Suppressor macrophage (primary cell): ENCODE results near the gene ANGEL2.
"Not testable (repeated sequence)": the region's sequence is repeated elsewhere in the genome, so short reads cannot be mapped to it uniquely, and the experiment has no call there.

Source experiments
- DNase-seq, 4 experiments: peaks; one replicate each; pipeline ENCODE4 v3.0.0-alpha.2; 2020 to 2022
- total RNA-seq, 17 experiments: gene quantifications; one replicate each; lab custom pipeline; 2026; ENCODE audit warnings: mixed read lengths in 6 of 17, inconsistent platforms in 3 of 17; lab: John Stamatoyannopoulos, UW

Gene ANGEL2
- 14.3 to 45.5 (median 29.1) reads per million in 17 experiments for total RNA-seq

DNA sequence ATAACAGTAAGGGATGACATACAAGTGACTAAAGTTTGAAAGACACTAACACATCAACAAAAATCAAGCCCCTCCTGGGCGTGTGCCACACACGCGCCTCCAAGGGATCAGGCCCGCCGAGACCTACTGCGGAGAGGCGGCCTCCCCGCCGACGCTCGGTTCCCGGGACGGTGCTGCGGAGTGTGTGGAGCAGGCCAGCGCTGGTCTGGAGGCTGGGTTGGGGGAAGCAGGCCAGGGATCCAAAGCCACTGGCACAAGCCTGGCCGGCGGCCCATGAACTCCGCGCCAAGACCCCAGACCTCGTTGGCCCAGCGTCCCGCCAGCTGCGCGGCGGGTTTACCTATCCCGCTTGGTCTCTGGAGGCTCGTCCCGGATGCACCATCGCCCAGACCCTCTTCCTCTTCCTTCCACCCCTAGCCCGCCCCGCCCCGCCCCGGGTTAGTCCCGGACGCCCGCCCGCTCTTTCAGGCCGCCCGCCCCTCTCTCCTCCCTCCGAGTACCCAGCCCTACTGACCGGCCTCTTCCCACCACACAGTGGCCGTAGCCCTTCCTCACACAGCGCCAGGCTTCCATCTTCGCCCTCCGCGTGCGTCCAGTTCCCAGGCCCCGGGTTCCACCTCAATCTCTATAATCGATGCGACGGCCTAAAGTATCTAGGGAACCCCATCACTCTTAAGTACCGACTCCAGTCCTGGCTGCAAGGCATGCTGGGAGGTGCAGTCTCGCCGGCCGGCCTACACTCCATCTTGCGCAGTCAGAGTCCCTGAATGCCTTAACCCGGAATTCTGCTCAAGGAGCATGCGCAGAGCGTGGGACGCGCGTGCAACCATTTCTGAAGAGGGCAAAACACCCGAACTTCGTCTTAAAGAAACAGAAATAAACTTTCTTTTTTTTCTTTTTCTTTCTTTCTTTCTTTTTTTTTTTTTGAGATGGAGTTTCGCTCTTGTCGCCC, at the start of gene ANGEL2:
Gene ANGEL2, minus strand, starts transcription at position 769 of the 952 bp plus-strand sequence. Its CDS starts 196 bp downstream, at position 573.
- DNase-seq, result peak; percentile 97 to 99 (median 98)

- no peak for DNase-seq
These were observed 45.6 kb upstream of the ANGEL2 start for GRCh38 chr1:213061263-213061662.

GRCh38 chr1:213060836-213061235, 45.2 kb upstream of the ANGEL2 start:
- DNase-seq, result no peak

DNA sequence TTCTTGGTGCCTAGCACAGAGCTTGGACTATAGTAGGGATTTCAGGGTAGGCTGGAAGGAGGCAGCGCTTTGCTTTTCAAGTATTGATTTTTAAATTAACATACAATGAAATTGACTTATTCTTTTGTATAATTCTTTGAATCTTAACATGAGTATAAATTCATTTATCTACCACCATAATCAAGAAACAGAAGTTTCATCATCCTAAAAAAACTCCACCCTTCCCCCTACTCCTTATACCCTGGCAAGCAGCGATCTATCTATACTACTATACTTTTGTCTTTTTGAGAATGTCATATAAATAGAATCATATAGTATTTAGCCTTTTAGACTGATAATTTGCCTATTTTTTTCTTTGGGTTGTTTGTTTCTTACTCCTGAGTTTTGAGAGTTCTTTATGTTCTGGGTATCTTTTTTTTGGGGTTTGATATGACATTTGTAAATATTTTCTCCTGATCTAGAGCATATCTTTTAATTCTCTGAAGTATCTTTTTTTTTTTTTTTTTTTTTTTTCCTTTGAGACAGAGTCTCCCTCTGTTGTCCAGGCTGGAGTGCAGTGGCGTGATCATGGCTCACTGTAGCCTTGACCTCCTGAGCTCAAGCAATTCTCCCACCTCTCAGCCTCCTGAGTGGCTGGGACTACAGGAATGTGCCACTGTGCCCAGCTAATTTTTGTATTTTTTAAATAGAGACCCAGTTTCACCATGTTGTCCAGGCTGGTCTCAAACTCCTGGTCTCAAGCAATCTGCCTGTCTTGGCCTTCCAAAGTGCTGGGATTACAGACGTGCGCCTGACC, 41.8 kb upstream of the ANGEL2 start:
- no peak for DNase-seq

DNA sequence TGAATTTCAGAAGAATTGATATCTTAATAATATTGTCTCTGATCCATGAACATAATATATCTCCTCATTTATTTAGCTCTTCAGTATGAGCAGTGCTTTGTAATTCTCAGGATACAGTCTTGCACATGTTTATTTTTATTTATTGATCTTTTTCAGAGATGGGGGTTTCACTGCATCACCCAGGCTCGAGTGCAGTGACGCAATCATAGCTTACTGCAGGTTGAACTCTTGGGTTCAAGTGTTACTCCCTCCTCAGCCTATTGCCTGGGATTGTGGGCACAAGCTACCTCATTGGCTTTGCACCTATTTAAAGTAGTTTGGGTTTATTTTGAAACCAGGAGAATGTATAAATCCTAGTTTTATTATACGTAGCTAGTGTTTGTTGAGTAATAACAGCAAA, 40.1 kb upstream of the ANGEL2 start:
- DNase-seq, result no peak

- DNase-seq, result peak; percentile 9 to 56 (median 54)
These were observed 39.3 kb upstream of the ANGEL2 start for GRCh38 chr1:213054733-213055591.

DNA sequence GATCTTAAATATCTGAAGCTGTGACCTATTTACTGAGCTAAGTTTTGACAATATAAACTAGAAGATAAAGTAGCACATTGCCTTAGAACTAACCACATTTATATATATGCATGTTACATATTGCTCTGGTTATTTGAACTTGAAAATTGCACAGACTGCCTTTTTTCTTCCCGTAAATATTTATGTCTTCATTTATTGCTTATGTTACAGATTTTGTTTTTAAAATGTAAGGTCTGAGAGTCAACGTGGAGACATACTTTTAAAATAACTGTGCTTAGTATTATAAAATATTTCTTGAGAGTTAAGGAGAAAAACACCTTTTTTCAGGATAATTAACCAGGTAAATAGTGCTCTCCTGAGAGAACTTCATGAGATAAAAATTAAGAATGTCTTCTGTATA, 38.5 kb upstream of the ANGEL2 start:
- no peak for DNase-seq

- DNase-seq, result no peak
These were observed 37.8 kb upstream of the ANGEL2 start for GRCh38 chr1:213053455-213053854.

- peak in 2 of 4 experiments; percentile 3 to 4 for DNase-seq
These were observed 36.2 kb upstream of the ANGEL2 start for GRCh38 chr1:213051881-213052202.

- DNase-seq, result peak; percentile 84 to 95 (median 92)
These were observed 35.6 kb upstream of the ANGEL2 start, which contains the start of gene RPS6KC1 for GRCh38 chr1:213051127-213051880. Gene RPS6KC1, plus strand, starts transcription at chr1:213051241. Its CDS starts 164 bp downstream, at chr1:213051405.

DNA sequence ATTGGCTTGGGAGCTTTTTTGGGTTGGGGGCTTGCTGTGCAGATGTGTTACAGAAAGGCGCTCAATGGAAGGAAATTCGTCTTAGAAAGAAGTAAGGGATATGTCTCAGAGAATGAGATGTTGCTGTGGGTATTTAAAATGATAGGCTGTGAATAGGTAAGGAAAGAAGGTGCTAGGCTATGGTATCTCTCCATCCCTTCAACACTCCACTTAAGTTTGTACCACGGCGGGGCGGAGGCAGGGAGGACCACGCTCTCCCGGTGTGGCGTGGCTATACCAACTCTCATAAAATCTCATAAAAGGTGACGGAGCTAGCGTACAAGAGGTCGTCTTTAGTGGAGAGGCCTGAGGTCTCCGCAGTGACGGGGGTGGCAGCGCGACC, 35.1 kb upstream of the ANGEL2 start:
- DNase-seq, result no peak

DNA sequence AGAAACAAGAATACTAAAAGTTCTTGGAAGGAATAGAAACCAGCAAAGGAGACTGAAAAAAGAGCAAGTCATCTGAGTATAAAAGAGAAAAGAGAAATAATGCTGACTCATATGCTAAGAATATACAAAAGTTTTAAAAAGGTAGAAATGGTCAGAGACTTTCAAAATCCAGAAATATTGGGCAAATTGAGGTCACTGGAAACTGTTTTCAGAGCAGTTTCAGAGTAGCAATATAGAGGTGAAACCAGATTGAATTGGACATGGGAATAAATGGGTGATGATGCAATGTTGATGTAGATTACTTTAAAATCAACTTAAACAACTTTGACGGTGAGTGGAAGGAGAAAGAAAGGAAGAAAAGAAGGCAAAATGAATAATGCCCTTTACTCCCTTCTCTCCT, 33.6 kb upstream of the ANGEL2 start:
- DNase-seq, result no peak

DNA sequence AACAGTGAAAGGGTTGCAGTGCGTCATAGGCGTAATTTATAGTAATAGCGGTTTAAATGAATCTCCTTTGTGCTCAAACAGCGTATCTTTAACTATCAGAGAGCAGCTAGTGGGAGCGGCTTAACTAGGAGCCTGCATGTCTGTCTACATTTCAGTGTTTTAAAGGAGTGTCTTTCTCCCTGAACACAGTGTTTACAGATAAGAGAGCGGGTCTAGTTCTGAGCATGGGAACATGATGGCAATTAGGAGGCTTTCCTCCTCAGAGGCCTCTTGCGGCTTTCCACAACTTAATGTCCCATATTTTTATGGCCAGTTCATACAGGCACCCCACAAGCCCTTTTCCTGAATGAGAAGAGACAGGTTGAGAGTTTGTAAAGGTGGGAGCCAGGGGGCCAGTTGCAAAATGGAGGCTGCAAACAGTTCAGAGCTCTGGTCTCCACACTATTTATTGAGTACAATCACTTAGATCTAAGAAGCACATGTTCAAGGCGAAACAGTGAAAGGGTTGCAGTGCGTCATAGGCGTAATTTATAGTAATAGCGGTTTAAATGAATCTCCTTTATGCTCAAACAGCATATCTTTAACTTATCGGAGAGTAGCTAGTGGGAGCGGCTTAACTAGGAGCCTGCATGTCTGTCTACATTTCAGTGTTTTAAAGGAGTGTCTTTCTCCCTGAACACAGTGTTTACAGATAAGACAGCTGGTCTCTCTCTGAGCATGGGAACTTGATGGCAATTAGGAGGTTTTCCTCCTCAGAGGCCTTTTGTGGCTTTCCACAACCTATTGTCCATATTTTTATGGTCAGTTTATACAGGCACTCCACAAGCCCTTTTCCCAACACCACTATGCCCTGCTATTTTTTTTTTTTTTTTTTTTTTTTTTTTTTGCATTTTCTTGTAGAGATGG, 29.9 kb upstream of the ANGEL2 start:
- DNase-seq, result not testable (repeated sequence)

- no peak for DNase-seq
These were observed 25.8 kb upstream of the ANGEL2 start for GRCh38 chr1:213041443-213041842.

- DNase-seq, result no peak
These were observed 19.9 kb upstream of the ANGEL2 start for GRCh38 chr1:213035573-213035972.

DNA sequence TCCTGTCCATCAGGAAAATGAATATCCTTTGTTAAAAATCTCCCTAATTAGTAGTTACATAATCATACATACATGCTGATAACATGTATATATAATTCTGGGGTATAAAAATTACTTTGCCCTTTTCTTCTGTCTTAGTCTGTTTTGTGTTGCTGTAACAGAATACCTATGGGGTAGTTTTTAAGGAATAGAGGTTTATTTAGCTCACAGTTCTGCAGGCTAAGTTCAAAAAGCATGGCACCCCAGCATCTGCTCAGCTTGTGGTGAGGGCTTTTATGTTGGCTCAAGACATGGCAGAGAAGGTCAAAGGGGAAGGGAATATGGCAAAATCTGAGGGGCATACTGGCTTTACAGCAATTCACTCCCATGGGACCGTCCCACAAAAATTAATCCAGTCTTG, 19.0 kb upstream of the ANGEL2 start:
- DNase-seq, result no peak

DNA sequence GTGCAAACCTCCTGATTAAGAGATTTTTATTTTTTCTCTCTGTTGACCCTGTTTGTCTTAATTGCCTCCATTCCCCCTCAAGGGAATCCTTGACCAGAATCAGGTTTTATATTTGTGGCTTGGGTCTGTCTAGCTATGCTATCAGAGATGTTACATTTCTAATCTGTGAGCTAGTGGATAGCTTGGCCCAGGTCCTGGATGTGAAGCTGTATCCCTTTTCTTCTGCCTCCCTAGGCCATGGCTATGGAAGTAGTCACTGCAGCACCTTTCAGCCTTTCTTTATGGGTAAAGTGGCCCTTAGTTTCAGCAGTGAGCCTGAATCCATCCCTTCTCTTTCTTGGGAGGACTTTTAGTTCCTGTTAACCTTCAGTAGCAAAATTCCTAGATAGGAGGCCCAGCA, 17.0 kb upstream of the ANGEL2 start:
- DNase-seq, result no peak

DNA sequence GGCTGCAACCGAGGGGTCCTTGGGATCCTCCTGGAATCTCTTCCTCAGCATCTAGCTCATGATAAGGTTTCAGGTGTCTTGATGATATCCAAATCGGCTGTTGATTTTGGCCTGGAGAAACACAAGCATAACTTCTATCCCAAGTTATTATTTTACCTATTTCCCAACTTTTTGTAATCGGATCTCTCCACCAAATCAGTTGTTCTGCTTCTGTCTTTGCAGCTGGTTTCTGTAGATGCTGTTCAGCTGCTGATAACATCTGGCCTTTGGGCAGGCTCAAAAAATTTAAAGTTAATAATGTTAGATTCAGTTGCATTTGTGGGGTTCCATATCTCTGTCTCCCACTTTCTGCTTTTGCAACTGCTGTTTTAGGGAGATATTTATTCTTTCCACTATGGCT, 11.4 kb upstream of the ANGEL2 start:
- DNase-seq, result not testable (repeated sequence)

GRCh38 chr1:213020016-213020415, 4.3 kb upstream of the ANGEL2 start:
- DNase-seq, result no peak

GRCh38 chr1:213019450-213019849, 3.8 kb upstream of the ANGEL2 start:
- no peak for DNase-seq
